HG03103 (cell line): ENCODE results near the gene LUZP4.
"Not testable (repeated sequence)": the region's sequence is repeated elsewhere in the genome, so short reads cannot be mapped to it uniquely, and the experiment has no call there.

Experiments
- ATAC-seq: cut with Tn5 transposase; IDR thresholded peaks from one replicate; pipeline ENCODE4 v1.9.1; 2021; ENCODE audit warnings: low read depth; ENCODE audit not compliant: unreplicated experiment

Gene LUZP4, protein sequence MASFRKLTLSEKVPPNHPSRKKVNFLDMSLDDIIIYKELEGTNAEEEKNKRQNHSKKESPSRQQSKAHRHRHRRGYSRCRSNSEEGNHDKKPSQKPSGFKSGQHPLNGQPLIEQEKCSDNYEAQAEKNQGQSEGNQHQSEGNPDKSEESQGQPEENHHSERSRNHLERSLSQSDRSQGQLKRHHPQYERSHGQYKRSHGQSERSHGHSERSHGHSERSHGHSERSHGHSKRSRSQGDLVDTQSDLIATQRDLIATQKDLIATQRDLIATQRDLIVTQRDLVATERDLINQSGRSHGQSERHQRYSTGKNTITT

DNA sequence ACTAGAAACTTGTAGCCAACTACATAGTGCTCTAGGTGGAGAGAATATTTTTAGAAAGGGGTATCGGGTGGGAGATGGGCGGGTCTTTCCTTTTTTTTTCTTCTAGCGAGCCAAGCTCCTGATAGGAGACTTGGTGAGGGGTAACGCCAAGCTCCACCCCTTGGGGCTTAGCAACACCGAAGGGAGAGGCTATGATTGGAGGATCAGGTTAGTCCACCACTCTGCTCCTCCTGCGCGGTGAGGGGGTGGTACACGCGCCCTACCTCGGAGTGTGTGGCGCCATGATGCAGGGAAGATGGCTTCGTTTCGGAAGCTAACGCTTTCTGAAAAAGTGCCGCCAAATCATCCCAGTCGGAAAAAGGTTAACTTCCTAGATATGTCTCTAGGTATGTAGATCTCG lies at the start of gene LUZP4:
TSS of gene LUZP4 (plus strand) at position 251 of the 400 bp plus-strand sequence. CDS start at position 296, 45 bp downstream.
- no peak for ATAC-seq

DNA sequence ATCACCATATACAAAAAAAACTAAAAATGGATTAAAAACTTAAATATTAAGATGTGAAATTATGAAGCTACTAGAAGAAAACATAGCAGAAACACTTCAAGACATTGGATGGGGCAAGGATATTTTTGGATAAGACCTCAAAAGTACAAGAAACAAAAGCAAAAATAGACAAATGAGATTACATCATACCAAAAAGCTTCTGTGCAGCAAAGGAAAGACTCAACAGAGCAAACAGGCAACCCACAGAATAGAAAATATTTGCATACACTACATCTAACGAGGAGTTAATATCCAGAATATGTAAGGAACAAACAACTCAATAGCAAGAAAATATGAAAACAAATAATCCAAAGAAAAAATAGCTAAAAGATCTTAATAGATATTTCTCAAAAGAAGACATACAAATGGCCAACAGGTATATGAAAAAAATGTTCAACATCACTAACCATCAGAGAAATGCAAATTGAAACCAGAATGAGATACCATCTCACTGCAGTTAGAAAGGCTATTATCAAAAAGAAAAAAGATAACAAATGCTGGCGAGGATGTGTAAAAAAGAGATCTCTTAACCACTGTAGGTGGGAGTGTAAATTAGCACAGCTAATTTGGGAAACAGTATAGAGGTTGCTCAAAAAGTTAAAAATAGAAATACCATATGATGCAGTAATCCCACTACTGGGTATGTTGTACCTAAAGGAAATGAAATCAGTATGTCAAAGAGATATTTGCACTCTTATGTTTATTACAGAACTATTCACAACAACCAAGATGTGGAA lies 37.9 kb upstream of the LUZP4 start:
- peak; percentile 73 for ATAC-seq

DNA sequence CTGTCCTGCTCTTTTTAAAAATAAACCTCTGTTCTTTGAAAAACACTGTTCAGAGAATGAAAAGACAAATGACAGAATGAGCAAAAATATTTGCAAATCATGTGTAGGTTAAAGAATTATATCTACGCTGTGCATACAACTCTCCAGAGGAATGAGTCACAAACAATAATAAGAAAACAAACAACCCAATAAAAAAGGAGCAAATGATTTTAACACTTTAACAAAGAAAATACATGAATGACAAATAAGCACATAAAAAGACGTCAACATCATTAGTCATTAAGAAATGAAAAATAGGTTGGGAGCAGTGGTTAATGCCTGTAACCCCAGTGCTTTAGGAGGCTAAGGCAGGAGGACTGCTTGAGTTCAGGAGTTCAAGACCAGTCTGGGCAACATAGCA lies 34.5 kb upstream of the LUZP4 start:
- no peak for ATAC-seq

DNA sequence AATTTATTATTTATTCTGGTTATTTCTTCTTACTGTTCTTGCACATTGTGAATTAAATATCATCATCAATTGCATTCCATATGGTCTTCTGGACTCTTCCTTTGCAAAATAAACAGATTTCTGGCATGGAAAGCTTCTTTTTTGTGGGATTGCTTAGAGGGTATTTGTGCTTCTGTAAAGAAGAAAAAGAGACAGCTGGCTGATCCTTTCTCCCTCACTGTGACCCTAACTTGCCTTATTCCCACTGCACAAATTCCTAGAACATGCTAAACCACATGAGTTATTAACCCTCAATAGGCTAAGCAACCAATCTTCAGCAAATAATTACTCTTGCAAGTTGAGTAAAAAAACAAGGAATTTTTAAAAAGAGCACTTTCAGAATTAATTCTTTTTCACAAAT lies 31.8 kb upstream of the LUZP4 start:
- ATAC-seq, result no peak

DNA sequence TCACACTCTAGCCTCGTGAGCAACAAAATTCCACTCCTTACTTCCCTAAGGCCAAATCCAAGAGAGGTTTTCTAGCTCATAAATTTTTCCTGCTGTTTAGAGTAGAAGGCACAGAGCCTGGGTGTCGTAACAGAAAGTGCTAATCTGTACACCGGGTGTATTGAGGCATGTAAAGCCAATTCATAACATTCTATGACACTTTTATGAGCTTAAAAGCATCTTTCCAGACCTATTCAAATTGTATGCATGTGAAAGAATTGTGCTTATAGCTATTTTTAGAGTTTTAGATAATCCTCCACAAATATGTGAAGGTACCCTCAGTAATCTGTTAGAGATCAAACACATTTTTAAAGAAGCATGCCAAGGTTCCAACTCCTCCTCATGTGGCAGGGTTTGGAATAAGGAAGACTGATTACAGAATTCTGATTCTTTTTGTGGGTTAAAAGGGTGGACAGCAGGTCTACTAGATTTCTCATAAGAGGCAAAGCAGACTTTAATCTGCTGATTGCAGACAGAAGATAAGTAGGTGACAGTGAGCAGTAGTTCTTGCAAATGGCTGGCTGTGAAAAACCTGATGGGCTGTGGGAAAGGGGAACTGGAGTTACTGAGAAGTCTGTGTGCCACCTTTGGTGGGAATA lies 30.2 kb upstream of the LUZP4 start:
- ATAC-seq, result no peak

DNA sequence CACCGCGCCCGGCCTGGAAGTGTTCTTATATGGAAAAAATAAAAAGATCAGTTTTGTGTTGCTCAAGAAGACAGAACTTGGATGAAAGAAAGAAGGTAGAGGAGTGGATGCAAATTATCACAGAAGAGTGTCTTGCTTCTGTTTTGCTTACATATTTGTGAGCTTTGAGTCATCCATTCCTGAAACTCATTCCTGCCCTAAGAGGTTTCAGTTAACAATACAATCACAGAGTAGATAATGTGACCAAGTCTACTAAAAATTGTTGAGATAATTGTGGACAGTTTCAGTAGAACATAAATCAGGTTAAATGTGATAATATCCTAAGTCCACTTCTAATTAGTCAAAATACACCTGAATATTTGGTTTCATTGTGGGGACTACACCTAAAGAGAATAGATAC lies 29.2 kb upstream of the LUZP4 start:
- ATAC-seq, result no peak

DNA sequence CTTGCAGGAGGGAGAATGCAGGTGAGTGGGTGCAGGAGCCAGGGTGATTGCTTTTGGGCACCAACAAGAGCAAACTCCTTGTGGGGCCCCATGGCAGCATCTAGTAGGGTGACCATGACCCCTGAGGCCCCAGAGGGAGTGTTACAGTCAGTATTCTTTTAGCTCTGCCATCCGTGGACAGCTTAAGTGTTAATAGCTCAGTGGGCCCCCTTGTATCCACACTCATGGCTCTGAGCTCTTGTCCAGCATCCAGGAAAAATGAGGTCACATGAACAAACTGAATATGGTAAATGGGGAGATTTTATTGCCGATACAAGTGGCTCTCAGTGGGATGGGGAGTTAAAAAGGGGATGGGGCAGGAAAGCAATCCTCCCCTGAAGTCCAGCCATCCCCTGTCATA lies 28.4 kb upstream of the LUZP4 start:
- ATAC-seq, result no peak

DNA sequence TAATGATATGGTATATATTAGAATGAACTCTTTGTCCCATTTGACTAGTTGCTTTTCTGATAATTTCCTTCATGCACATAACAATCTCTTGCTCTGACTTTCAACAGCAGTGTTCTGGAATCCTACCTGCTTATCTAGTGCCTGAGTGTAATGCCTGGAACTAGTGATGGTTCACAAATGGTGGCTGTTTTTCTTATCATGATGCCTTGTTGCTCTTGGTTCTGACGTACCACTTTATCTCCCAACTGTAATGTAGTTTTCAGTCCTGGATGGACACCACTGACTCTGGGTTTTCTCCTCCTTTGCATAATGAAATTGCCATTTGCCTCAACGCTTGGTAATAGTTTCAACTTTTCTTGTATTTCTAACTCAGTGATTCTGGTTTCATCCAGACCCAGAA lies 25.5 kb upstream of the LUZP4 start:
- ATAC-seq, result no peak

DNA sequence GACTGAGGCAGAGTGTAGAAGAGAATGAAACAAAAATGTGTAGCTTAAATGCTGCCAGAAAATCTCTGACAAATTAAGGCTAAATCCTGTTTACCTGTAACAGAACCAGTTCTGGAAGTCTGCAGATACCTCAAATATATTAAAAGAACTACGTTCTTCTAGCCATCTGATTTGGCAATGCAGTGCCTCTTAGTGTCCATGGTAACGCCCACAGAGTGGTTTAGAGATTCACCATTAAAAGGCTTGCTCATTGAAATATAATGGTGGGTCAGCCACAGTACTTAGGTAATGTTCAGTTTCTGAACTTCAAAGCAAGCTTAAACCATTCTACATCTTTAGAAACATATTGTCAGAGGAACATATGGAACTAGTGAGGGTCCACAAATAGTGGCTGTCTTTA lies 23.2 kb upstream of the LUZP4 start:
- no peak for ATAC-seq

DNA sequence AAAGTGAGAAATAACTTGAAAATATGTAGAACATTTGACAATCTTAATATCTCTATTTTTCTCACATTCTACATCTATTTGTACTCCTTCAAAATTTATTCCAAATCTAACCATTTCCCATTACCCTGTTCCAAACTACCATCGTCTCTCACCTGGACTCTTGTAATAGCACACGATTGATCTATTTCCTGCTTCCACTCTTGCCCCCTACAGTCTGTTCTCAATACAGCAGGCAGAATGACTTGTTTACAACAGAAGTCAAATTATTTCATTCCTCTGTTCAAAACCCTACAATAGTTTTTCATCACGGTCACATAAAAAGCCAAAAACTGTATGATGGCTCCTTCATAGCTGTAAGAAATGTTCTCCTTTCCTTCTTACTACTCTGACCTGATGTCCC lies 21.1 kb upstream of the LUZP4 start:
- no peak for ATAC-seq

DNA sequence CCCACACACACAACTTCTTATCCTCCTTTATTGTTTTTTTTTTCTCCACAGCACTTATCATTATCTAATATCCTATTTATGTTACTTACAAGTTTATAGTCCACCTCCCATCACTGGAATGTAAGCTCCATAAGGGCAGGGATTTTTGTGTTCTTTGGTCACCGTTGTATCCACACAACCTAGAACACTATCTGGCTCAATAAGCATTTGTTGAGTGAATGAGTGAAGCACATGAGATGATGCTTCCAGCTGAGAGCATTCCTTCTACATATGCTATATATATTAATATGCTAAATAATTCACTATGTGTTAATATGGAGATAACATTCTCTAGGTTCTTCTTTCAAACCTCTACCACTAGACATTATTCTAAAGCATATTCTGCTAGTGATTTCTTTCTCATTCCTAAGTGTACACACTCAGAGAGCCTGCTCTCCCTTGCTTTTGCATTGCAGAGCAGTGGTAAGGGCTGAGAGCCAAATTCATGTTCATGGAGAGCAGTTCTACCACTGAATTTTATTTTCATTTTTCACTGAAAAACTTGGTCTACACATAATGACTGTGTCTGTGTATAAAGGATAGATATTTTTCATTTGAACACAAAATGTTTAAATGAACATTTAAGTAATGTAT lies 20.3 kb upstream of the LUZP4 start:
- no peak for ATAC-seq

DNA sequence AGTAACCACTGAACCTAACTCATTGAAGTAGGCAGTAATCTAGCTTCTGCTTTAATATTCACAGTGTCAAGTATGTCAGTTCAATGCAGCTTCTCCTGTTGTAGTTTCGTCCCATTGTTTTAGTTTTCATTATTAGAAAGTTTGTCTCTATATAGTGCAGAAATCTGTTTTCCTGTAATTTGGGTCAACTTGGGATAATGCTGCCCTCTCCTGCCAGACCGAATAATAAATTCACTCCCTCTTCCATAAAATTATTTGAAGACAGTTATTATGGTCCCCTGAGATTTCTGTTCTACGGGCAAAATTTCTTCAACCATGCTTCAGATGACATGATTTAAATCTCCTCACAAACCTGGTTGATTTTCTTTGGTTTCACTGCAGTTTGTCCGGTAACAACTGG lies 4.6 kb upstream of the LUZP4 start:
- ATAC-seq, result no peak

DNA sequence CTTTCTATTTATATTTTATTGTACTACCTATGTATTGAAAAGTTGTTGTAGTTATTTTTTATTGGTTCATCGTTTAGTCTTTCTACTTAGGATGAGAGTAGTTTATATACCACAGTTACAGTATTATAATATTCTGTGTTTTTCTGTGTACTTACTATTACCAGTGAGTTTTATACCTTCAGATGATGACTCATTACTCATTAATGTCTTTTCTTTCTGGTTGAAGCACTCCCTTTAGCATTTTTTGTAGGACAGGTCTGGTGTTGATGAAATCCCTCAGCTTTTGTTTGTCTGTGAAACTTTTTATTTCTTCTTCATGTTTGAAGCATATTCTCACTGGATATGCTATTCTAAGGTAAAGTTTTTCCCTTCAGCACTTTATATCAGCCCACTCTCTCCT lies 7.7 kb downstream of the LUZP4 start:
- no peak for ATAC-seq

DNA sequence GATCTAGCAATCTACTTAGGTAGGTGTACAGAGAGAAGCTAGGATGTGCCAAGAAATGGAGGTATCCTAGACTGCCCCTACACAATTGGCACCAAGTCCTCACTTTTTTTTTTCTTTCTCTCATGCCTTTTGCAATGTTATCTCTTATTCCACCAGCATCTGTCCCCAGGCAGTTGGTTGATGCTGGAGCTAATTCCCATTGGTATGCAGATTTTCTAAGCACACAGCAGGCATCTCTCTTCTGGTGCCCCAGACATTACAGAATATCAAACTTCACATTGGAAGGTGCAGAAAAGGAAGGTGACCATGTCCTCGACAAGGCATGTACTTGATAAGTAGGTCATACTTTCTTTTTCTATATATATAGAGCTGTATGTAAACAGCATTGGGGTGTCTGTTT lies 21.6 kb downstream of the LUZP4 start:
- no peak for ATAC-seq

DNA sequence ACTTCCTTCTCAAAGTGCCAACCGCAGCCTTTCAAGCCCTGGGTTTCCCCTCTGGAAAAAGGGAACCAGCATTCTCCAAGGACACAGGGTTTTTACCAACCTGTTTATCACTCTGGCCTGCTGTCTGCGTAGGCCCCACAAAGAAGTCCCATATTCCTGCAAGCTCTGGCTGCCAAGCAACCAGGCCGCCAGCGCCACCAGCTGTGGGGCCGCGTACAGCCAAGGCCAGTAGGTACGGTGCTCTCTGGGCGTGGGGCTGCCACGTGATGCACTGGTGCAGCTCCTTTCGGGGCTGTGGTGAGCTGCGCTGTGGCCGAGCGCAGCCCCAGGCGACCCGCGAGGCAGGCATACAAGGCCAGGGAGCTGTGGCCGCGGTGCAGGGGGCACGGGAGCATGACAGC lies 22.1 kb downstream of the LUZP4 start:
- no peak for ATAC-seq

DNA sequence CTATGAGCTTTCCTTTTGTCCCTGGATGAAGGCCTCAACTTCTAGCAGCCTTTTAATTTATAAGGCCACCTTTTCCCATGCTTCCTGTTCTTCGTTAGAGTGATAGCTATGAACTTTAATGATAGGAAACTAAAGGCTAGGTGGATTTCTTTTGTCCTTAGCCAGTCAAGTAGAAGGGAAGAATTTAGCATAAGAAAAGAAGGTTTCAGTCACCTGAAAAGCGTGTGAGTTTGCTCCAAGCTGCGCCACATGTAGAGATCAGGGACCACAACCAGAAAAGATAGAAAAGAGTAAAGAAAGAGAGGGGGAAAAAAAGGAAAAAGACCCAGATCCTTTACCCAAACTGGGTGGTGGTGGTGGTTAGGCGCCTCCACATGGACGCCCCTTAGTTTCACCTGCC lies 28.6 kb downstream of the LUZP4 start:
- no peak for ATAC-seq

DNA sequence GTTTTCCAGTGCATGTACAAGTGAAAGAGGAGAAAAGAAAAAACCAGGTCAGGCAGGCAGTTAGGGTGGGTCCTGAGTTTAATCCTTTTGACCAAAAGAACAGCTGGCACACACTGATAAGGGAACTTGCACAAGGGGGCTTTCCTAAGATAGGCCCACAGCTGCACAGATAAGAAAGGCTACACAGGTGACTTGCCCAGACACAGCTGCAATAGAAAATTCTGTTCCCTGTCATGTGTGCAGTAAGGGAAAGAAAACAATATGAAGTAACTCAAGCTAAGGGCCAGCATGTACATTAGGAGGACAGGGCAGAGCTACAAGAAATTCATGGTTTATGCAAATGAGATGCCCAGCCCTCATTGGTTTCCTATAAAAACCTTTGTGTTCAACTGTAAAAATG lies 32.9 kb downstream of the LUZP4 start:
- ATAC-seq, result no peak

DNA sequence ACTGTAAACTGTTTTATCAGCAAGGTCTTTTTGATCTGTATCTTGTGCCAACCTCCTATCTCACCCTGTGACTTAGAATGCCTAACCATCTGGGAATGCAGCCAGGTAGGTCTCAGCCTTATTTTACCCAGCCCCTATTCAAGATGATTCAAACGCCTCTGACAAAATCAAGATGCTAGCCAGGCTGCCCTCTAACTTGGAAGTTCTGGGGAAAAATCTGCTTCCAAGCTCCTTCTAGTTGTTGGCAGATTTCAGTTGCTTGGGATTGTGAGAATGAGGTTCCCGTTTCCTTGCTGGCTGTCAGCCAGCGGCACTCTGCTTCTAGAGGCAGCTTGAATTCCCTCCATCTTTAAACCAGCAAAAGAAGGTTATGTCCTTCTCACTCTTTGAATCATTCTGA lies 34.7 kb downstream of the LUZP4 start:
- no peak for ATAC-seq

DNA sequence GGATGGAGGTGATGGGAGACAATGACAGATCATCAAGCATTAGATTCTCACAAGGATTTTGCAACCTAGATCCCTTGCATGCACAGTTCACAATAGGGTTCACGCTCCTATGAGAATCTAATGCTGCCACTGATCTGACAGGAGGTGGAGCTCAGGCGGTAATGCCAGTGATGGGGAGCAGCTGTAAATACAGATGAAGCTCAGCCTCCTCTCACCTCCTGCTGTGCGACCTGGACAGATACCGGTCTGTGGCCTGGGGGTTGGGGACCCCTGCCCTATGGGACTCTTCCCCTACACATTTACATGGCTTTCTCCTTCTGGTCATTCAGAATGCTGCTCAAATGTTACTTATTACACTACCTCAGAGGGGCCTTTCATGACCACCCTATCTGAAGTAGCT lies 39.8 kb downstream of the LUZP4 start:
- not testable (repeated sequence) for ATAC-seq

DNA sequence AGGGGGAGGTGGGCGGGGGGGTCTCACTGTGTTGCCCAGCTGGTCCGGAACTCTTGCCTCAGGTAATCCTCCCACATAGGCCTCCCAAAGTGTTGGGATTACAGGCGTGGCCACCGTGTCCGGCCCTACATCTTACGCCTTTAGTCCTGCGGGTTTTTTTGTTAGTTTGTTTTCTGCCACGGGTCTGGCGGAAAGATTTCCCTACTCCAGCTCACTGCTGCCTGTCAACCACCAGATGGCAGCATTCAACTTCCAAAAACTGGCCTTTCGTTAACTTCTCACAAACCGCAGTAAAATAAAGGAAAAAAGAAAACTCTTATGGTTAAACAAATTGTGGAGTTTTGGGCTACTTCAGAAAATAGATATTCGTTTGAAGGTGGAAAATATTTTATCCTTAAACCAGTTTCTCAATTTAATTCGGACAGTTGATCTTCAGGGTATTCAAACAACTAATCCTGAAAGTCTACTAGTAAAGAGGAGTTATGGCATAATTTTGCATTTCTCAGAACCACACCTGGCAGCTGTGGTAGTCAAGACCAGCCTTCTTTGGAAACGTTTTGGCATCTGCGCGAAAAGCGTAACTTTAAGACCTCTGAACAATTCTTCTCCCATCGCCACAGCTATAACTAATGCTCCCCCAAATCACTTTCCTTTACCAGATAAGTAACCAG lies 41.1 kb downstream of the LUZP4 start:
- ATAC-seq, result no peak

DNA sequence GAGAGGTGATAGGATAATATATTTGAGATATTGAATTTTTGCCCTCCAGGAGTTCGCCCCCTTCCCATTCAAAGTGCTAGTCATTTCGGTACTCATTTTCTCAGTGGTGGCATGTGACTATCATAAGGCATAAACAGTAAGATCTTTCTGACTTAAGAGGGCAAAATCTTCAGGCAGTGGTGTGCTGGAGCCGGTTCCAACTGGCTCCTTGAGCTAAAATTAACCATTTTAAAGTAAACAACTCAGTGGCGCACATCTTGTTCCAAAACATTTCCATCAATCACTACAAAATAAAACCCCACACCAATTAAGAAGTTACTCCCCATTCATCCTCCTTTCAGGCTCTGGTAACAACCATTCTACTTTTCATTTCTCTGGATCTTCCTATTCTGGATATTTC lies 43.3 kb downstream of the LUZP4 start:
- no peak for ATAC-seq
